BJ (cell line): ENCODE measurements around the gene IL1A. TPM values are rescaled to one million over a fixed set of nuclear protein-coding genes. Genes with fewer than 3 reads are reported as not detected.

Source experiments
- CTCF ChIA-PET: fragments of 350-600 bp; formaldehyde crosslinking; extraction: SDS; loops from one replicate; lab custom pipeline; 2021; ENCODE audit warnings: antibody characterized with exemption, inconsistent platforms; lab: Yijun Ruan, JAX
- POLR2A ChIA-PET: fragments of 300-600 bp; sonication (Branson Sonifier 250); formaldehyde crosslinking; extraction: SDS; loops from one replicate; lab custom pipeline; 2021; ENCODE audit warnings: antibody characterized with exemption; lab: Charles Lee
- DNase-seq: peaks from one replicate; pipeline ENCODE4 v3.0.0-alpha.2; 2011; ENCODE audit warnings: low read depth
- H3K27me3 ChIP-seq: 2 replicates; pipeline ENCODE4 v1.6.0; 2011; ENCODE audit warnings: low read length; ENCODE audit not compliant: control insufficient read depth, insufficient read depth
- H3K36me3 ChIP-seq: 2 replicates; pipeline ENCODE4 v1.5.1; 2011; ENCODE audit warnings: low read length; ENCODE audit not compliant: control insufficient read depth, insufficient read depth
- H3K4me3 ChIP-seq: 2 replicates; pipeline ENCODE4 v1.5.1; 2011; ENCODE audit warnings: low read depth, mild to moderate bottlenecking, control low read depth, low read length
- polyA plus RNA-seq: library from polyadenylated mRNA; depleted of rRNA; stranded (reverse); fragments of >200 nt; gene quantifications from 2 replicates; pipeline ENCODE4 v1.2.3, GENCODE V29; 2011
- TF ChIP-seq, protein P1 (sequence below): IDR thresholded peaks from 2 replicates; pipeline ENCODE4 v1.5.1; 2011; ENCODE audit warnings: low read depth, mild to moderate bottlenecking, control low read depth, inconsistent platforms, low read length, moderate library complexity; ENCODE audit not compliant: insufficient read depth

The IL1A gene
- polyA plus RNA-seq, 1 experiment, result 0.11 TPM

- Histone ChIP-seq H3K27me3 (no peaks in the 10 kb centered on the region), H3K4me3 (no peak overlapping the region), H3K36me3 (no peaks in the 10 kb centered on the region)
- TF ChIP-seq, protein P1, sequence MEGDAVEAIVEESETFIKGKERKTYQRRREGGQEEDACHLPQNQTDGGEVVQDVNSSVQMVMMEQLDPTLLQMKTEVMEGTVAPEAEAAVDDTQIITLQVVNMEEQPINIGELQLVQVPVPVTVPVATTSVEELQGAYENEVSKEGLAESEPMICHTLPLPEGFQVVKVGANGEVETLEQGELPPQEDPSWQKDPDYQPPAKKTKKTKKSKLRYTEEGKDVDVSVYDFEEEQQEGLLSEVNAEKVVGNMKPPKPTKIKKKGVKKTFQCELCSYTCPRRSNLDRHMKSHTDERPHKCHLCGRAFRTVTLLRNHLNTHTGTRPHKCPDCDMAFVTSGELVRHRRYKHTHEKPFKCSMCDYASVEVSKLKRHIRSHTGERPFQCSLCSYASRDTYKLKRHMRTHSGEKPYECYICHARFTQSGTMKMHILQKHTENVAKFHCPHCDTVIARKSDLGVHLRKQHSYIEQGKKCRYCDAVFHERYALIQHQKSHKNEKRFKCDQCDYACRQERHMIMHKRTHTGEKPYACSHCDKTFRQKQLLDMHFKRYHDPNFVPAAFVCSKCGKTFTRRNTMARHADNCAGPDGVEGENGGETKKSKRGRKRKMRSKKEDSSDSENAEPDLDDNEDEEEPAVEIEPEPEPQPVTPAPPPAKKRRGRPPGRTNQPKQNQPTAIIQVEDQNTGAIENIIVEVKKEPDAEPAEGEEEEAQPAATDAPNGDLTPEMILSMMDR, result no peak
- no peak for DNase-seq
- ChIA-PET CTCF (interaction anchor here (0.9 to 1.1 kb wide), 2 partner anchors 12 to 23 kb away, joined by 3 to 5 read pairs; no protein-coding TSS in a partner anchor), POLR2A (no interaction called here)
Observed at GRCh38 chr2:112773556-112773955, 10.7 kb downstream of the IL1A start.

GRCh38 chr2:112772911-112773475 lies 11.3 kb downstream of the IL1A start:
- CTCF ChIA-PET, result interaction anchor here (1.1 kb wide), 1 partner anchor 23 kb away, joined by 3 read pairs; no protein-coding TSS in a partner anchor
- POLR2A ChIA-PET, result no interaction called here

GRCh38 chr2:112772322-112772721 lies 12.0 kb downstream of the IL1A start:
- H3K36me3 ChIP-seq, result no peaks in the 10 kb centered on the region
- no peaks in the 10 kb centered on the region for H3K27me3 ChIP-seq
- ChIA-PET POLR2A (no interaction called here), CTCF (interaction anchor here (1.1 to 1.2 kb wide), 2 partner anchors 16 to 22 kb away, joined by 3 to 4 read pairs; no protein-coding TSS in a partner anchor)
- H3K4me3 ChIP-seq, result no peak overlapping the region
- no peak for DNase-seq
- TF ChIP-seq, protein P1, result no peak

More at GRCh38 chr2:112772911-112773475, 11.3 kb downstream of the IL1A start:
- DNase-seq, result no peak
- no peaks in the 10 kb centered on the region for H3K27me3 ChIP-seq
- no peak overlapping the region for H3K4me3 ChIP-seq
- no peaks in the 10 kb centered on the region for H3K36me3 ChIP-seq
- TF ChIP-seq, protein P1, result no peak

- Histone ChIP-seq H3K4me3 (no peak overlapping the region), H3K27me3 (no peaks in the 10 kb centered on the region), H3K36me3 (no peaks in the 10 kb centered on the region)
- peak; percentile 65 for DNase-seq
- POLR2A ChIA-PET, result no interaction called here
- CTCF ChIA-PET, result interaction anchor here (0.8 to 3.6 kb wide), 6 partner anchors 17 to 173 kb away, joined by 3 to 10 read pairs (median 4); no protein-coding TSS in a partner anchor
- TF ChIP-seq, protein P1, result peak; percentile 54
Observed at GRCh38 chr2:112768432-112768831, 15.9 kb downstream of the IL1A start.

GRCh38 chr2:112767693-112768330 lies 16.5 kb downstream of the IL1A start:
- no peak overlapping the region for H3K4me3 ChIP-seq
- H3K27me3 ChIP-seq, result no peaks in the 10 kb centered on the region
- POLR2A ChIA-PET, result no interaction called here
- TF ChIP-seq, protein P1, result no peak
- DNase-seq, result no peak
- CTCF ChIA-PET, result interaction anchor here (0.8 to 3.6 kb wide), 4 partner anchors 16 to 173 kb away, joined by 3 to 10 read pairs (median 4); no protein-coding TSS in a partner anchor
- no peaks in the 10 kb centered on the region for H3K36me3 ChIP-seq
